ENCODE results near the gene GRIK5. TPM values are rescaled to one million over a fixed set of nuclear protein-coding genes. Genes with fewer than 3 reads are reported as not detected.

The GRIK5 gene
- total RNA-seq, 1 experiment from 2014 or later, result 43.1 TPM

DNA sequence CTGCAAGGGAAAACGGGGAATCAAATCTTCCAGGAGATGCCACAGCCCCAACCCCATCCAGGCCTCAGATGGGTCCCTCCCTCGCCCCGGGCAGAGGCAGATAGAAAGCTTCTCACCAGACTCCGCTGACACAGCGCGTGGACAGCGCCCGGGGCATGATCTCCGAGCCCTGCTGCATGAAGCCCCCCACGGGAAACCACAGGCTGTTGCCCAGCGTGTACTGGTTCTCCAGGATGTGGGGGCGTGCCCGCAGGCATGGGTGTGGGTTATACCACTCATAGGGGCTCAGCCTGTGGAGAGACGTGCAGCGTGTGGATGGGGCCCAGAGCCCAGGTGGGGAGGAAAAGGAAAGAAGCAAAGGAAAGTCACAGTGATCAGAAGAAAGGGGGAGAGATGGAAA lies 48.8 kb downstream of the GRIK5 start:
- TF ChIP-seq, protein P1, sequence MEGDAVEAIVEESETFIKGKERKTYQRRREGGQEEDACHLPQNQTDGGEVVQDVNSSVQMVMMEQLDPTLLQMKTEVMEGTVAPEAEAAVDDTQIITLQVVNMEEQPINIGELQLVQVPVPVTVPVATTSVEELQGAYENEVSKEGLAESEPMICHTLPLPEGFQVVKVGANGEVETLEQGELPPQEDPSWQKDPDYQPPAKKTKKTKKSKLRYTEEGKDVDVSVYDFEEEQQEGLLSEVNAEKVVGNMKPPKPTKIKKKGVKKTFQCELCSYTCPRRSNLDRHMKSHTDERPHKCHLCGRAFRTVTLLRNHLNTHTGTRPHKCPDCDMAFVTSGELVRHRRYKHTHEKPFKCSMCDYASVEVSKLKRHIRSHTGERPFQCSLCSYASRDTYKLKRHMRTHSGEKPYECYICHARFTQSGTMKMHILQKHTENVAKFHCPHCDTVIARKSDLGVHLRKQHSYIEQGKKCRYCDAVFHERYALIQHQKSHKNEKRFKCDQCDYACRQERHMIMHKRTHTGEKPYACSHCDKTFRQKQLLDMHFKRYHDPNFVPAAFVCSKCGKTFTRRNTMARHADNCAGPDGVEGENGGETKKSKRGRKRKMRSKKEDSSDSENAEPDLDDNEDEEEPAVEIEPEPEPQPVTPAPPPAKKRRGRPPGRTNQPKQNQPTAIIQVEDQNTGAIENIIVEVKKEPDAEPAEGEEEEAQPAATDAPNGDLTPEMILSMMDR (conservative IDR thresholded peaks at IDR 0.05), result no peak
- no peak overlapping the region for H3K14ac ChIP-seq (ENCODE audit: insufficient read depth, low read length)
- no peak overlapping the region for H2AK5ac ChIP-seq (ENCODE audit: insufficient read length, low read length)
- WGBS (ENCODE audit: extremely low coverage, insufficient read length, low lambda C conversion rate), result no CpG with 5 or more reads among the region's 15 CpGs
- no peaks in the 10 kb centered on the region for H3K9me3 Mint-ChIP-seq
- no peak overlapping the region for H3K56ac ChIP-seq (ENCODE audit: insufficient read length, low read depth, low read length)
- DNase-seq, result no peak
- no peak overlapping the region for H3K9ac ChIP-seq (ENCODE audit: extremely low read depth, insufficient read length, low read length)
- no peak overlapping the region for H3K27ac Mint-ChIP-seq
- H3K4ac ChIP-seq (ENCODE audit: low read depth, low read length), result no peak overlapping the region
- no peak overlapping the region for H3T11ph ChIP-seq (ENCODE audit: low read length)
- no peaks in the 10 kb centered on the region for H3K9me3 ChIP-seq (ENCODE audit: control insufficient read depth, low read depth, low read length)
- no peak overlapping the region for H3K18ac ChIP-seq (ENCODE audit: insufficient read length, low read depth, low read length)
- H3K23ac ChIP-seq (ENCODE audit: insufficient read length, low read depth, low read length), result no peak overlapping the region
- H4K20me1 ChIP-seq (ENCODE audit: control insufficient read depth, insufficient read depth, insufficient read length), result no peaks in the 10 kb centered on the region
- no peak overlapping the region for H3K4me3 Mint-ChIP-seq
- H2BK5ac ChIP-seq (ENCODE audit: insufficient read length, low read length), result no peak overlapping the region
- no peaks in the 10 kb centered on the region; the same call in 1 of the 2 replicates for H3K27me3 Mint-ChIP-seq (ENCODE audit: low read depth)
- H3K36me3 Mint-ChIP-seq (ENCODE audit: insufficient read depth in 1 of 3, low read depth in 3 of 3), result peaks cover 30 to 68% (median 48%) of the 10 kb centered on the region in 3 experiments; a peak in 6 of 7 replicates
- H2BK120ac ChIP-seq (ENCODE audit: low read depth, low read length, poor library complexity, severe bottlenecking), result no peak overlapping the region
- no peak overlapping the region for H4K8ac ChIP-seq (replicated peaks; ENCODE audit: insufficient read length, low read depth, low read length)
- H3K4me1 Mint-ChIP-seq, result peaks cover 2 to 5% of the 10 kb centered on the region in 2 experiments; a peak in 2 of 4 replicates
- no peak overlapping the region for H4K91ac ChIP-seq (ENCODE audit: insufficient read length, low read depth, low read length)
- H2BK20ac ChIP-seq (ENCODE audit: low read depth, low read length, poor library complexity, severe bottlenecking), result no peak overlapping the region
- no peaks in the 10 kb centered on the region for H3K27me3 ChIP-seq (ENCODE audit: insufficient read depth, low read length)
- no peaks in the 10 kb centered on the region for H3K79me2 ChIP-seq (ENCODE audit: insufficient read depth, low read length)
- H3K79me1 ChIP-seq (ENCODE audit: insufficient read depth, low read depth, low read length, poor library complexity, severe bottlenecking), result no peaks in the 10 kb centered on the region
- H3K4me1 ChIP-seq (ENCODE audit: insufficient read depth, low read length), result no peaks in the 10 kb centered on the region
- no peak overlapping the region for H2BK15ac ChIP-seq (ENCODE audit: low read depth, low read length)
- no peak overlapping the region for H2AFZ ChIP-seq (ENCODE audit: low read length)
- no peak overlapping the region for H4K5ac ChIP-seq (ENCODE audit: insufficient read length, low read depth, low read length)
- H3K23me2 ChIP-seq (ENCODE audit: insufficient read length, low read depth, low read length, poor library complexity, severe bottlenecking), result no peaks in the 10 kb centered on the region
- no peak overlapping the region for H3K27ac ChIP-seq (ENCODE audit: insufficient read length, low read depth, low read length)
- H3K4me2 ChIP-seq (ENCODE audit: insufficient read depth, insufficient read length, low read length), result no peak overlapping the region
- H2BK12ac ChIP-seq (ENCODE audit: insufficient read length, low read depth, low read length), result no peak overlapping the region

Data from H9 (cell line).